Cerebellar nuclear complex (tissue), 1 donor: ENCODE results near the gene LBX2.
A peak's percentile ranks its signal among the peaks of the same experiment; 100 is the strongest.

ENCODE experiments used
- DNase-seq, 2 experiments: peaks; one replicate each; lab custom pipeline; 2025; lab: John Stamatoyannopoulos, UW

The LBX2 gene

GRCh38 chr2:74525717-74526648 lies 26.6 kb upstream of the LBX2 start, which contains the start of gene DQX1:
TSS of gene DQX1 (minus strand) at chr2:74526231. CDS start at chr2:74525729, 502 bp downstream.
- DNase-seq = no peak

- DNase-seq = no peak
Observed at GRCh38 chr2:74524955-74525716, 25.7 kb upstream of the LBX2 start.

GRCh38 chr2:74524005-74524404 lies 24.6 kb upstream of the LBX2 start:
- DNase-seq = no peak

- no peak for DNase-seq
Observed at GRCh38 chr2:74522516-74522915, 23.1 kb upstream of the LBX2 start.

- DNase-seq = no peak
Observed at GRCh38 chr2:74516650-74517049, 17.2 kb upstream of the LBX2 start.

- DNase-seq = no peak
Observed at GRCh38 chr2:74515981-74516633, 16.7 kb upstream of the LBX2 start.

GRCh38 chr2:74515271-74515980 lies 16.0 kb upstream of the LBX2 start:
- DNase-seq = no peak

GRCh38 chr2:74514368-74515270 lies 15.2 kb upstream of the LBX2 start, which contains the start of gene TLX2:
TSS of gene TLX2 (plus strand) at chr2:74514450. CDS start at chr2:74514807, 357 bp downstream.
- no peak for DNase-seq

GRCh38 chr2:74513605-74514367 lies 14.4 kb upstream of the LBX2 start:
- no peak for DNase-seq

GRCh38 chr2:74512744-74513604 lies 13.6 kb upstream of the LBX2 start:
- DNase-seq = no peak

GRCh38 chr2:74511104-74511989 lies 11.9 kb upstream of the LBX2 start:
- DNase-seq = no peak

- DNase-seq = no peak
Observed at GRCh38 chr2:74510272-74510671, 10.9 kb upstream of the LBX2 start.

GRCh38 chr2:74507926-74508520 lies 8.6 kb upstream of the LBX2 start:
- DNase-seq = no peak

GRCh38 chr2:74507145-74507925 lies 7.9 kb upstream of the LBX2 start, which contains the start of gene PCGF1:
TSS of gene PCGF1 (minus strand) at chr2:74507695. CDS start at chr2:74507668, 27 bp downstream.
- DNase-seq = peak; percentile 82 to 95

GRCh38 chr2:74505448-74506246 lies 6.2 kb upstream of the LBX2 start:
- no peak for DNase-seq

GRCh38 chr2:74504591-74504990 lies 5.2 kb upstream of the LBX2 start:
- no peak for DNase-seq
